HG03095 (cell line): Measurements from ENCODE around the gene DNAJC1.
"Not testable (repeated sequence)": the region's sequence is repeated elsewhere in the genome, so short reads cannot be mapped to it uniquely, and the experiment has no call there.

Experiments
- ATAC-seq: cut with Tn5 transposase; IDR thresholded peaks from one replicate; pipeline ENCODE4 v1.9.1; 2021; ENCODE audit warnings: moderate library complexity; ENCODE audit not compliant: unreplicated experiment

Gene DNAJC1

DNA sequence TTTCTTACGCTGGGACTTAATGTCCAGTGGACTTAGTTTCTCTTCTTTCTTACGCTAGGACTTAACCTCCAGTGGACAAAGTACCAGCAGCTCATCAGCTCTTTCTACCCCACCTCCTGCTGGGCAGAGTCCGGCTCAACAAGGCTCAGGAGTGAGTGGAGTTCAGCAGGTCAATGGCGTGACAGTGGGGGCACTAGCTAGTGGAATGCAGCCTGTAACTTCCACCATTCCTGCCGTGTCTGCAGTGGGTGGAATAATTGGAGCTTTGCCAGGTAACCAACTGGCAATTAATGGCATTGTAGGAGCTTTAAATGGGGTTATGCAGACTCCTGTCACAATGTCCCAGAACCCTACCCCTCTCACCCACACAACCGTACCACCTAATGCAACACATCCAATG is 269.8 kb downstream of the DNAJC1 start:
- no peak for ATAC-seq

GRCh38 chr10:21732067-21732772 is 271.3 kb downstream of the DNAJC1 start:
- peak; percentile 92 for ATAC-seq

DNA sequence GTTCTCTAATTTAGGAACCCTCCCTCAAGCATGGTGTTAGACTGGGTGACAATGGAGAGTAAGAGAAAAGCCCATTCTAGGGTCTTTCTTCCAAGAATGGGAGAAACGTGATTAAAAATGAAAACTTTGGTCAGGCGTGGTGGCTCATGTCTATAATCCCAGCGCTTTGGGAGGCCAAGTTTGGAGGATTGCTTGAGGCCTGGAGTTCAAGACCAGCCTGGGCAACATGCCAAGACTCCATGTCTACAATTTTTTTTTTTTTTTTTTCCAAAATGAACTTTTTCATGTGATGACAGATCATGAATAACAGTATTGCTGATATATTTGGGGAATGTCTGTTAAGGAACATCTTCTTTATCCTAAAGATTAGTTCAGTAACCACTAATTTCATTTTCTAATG is 274.9 kb downstream of the DNAJC1 start:
- no peak for ATAC-seq

DNA sequence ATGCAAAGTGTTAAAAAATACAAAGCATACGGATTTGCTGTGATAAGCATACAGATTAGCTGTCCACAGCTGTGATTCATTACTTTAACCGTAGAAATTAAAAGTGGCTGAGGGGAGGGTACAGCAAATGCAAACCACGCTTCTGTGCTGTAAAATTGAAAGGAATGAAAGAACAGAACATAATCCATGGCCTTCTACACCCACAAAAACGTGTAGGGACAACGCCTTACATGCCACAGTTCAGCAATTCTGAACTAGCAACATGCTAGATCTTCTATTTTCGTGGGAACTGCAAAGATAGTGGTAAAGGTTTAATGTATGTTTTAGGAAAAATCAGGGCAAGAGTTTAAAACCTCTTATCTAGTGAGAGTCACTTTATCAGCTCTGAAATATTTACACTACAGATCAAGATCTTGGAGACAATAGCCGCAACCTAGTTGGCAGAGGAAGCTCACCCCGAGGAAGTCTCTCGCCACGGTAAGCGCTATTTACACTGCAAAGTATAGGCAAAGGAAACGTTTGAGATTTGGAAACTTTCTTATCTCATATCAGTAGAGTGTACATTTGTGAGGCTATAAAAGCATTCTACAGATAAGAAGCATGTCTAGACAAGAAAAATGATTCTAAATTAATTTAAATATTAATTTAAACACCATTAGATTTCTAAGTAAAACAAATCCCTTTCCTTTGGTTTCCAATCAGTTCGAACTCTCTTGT is 275.9 kb downstream of the DNAJC1 start:
- ATAC-seq: no peak

- ATAC-seq: no peak
Measured at GRCh38 chr10:21726601-21727225, 276.8 kb downstream of the DNAJC1 start.

GRCh38 chr10:21724687-21725367 is 278.7 kb downstream of the DNAJC1 start:
- ATAC-seq: peak; percentile 75

DNA sequence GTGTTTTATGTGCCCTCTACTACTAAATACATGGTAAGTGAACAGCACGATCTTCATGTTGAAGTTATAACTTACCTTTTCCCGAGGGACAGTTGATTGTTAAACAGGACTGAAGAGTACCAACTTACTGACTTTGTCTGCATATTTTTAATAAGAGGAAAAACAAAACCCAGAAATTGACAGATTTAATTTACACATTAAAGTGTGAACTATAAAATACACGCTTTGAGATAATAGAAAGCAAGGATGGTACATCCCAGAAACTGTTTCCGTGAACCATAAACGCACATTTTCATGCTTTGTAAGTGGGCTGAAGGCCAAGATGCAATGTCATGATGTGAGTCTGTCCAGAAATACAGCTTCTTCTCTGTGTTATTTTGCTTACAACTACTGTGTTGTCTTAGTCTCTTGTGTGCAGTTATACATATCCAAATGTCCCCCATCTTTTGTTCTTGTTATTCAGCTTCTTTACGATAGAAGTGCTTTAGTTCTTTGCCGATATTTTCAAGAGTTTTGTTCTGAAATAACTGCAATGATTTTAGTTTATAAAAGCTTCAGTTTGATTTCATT is 279.4 kb downstream of the DNAJC1 start:
- ATAC-seq: no peak

DNA sequence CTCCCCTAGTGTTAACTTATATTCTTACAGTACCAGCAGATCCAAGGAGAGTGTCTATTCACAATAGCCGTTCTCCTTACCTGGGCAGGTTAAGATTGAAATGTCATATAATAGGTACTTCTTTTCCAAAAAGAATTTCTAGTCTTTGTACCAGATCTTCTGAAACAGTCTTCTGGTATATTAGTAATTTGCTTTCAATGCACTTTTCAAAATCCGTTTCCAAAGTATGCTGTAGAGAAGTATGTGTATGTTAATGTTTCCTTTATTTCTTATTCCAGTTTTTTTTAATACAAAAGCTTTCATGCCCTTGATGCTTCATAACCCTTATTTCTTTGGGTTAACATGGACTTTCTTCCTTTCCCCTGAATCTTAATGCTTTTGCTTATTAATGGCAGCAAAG is 281.3 kb downstream of the DNAJC1 start:
- ATAC-seq: no peak

DNA sequence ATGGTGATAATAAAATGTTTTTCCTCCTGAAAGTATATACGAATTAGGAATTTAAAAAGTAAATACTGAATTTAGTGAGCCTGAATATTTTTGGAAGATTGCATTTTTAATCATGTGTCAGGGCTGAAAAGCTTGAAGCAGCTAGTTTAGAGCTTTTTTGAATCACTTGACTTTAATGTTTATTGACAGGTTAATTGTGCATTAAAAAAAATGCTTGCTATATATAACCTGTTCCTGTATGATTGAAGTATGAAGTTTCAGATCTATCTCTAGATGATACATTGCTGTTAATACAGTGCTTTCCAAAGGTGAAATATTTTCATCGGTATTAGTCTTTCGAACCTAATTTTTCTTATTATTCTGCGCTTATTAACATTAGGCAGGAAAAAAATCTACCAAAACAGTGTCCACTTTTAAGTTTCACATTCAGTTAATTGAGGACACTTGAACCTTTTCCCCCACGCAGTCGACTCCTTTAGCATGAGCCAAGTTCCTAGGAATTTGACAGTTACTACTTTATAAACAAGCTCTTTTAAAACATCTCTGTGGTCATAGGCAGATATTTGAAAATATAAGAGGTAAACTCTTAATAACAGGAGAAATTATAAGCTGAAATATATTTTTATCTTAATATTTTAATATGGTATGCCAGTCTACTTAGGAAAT is 282.4 kb downstream of the DNAJC1 start:
- ATAC-seq: no peak

DNA sequence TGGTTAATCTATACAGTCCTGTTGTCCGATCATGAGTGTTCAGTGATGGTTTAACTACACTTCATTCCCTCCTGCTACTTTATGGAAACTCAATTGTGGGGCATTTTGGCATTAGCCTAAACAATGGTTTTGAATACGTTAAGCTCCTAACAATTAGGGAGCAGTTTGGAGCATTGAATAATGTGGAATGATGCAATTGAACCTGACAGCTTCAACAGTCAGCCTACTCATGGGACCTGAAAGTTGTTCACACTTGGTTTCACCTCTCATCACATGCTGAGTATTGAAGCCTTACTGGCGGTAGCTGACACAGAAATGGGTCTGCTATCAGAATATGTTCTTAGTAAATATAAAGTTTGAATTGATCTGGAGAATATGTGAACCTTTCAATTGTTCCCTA is 283.4 kb downstream of the DNAJC1 start:
- ATAC-seq: no peak

DNA sequence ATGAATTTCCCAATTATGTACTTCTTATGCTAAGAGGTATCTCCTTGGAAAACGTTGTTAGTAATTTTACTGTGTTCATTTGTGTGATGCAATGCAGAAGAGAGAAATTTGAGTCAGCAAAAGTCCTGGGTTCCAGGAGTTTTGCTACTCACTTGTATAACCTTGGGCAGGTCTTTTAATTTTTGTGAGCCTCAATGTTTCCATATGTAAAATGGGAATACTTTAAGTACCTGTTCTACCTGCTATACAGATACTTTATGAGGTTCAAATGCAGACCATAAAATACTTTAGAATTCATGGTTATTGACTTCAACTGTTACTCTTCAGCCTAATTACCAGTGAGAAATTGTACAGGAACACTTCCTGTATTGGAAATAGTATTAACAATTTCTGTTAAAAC is 284.0 kb downstream of the DNAJC1 start:
- ATAC-seq: no peak

DNA sequence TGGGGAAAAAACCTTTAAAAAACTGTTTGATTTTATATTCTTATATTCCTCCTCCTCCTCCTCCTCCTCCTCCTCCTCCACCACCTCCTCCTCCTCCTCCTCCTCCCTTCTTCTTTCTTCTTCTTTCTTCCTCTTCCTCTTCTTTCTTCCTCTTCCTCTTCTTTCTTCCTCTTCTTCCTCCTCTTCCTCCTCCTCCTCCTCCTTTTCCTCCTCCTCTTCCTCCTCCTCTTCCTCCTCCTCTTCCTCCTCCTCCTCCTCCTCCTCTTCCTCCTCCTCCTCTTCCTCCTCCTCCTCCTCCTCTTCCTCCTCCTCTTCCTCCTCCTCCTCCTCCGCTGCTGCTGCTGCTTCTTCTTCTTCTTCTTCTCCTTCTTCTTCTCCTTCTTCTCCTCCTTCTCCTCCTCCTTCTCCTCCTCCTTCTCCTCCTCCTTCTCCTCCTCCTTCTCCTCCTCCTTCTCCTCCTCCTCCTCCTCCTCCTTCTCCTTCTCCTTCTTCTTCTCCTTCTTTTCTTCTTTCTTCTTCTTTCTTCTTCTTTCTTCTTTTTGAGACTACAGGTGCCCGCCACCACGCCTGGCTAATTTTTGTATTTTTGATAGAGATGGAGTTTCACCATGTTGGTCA is 286.0 kb downstream of the DNAJC1 start:
- not testable (repeated sequence) for ATAC-seq

GRCh38 chr10:21715531-21716195 is 287.9 kb downstream of the DNAJC1 start:
- no peak for ATAC-seq

- no peak for ATAC-seq
Measured at GRCh38 chr10:21712975-21713374, 290.6 kb downstream of the DNAJC1 start.

- no peak for ATAC-seq
Measured at GRCh38 chr10:21707498-21707897, 296.0 kb downstream of the DNAJC1 start.
